Loucy (cell line): ENCODE results near the gene ESPL1.

Source experiments
- H2AFZ ChIP-seq: fragments of 200-600 bp; sonication (generic); 2 replicates; pipeline ENCODE4 v1.6.0; 2016; ENCODE audit warnings: antibody characterized with exemption, mild to moderate bottlenecking, low read length, moderate library complexity
- H3F3A ChIP-seq: fragments of 200-600 bp; 2 replicates; pipeline ENCODE4 v1.6.0; 2016; ENCODE audit warnings: antibody characterized with exemption, low read depth, mild to moderate bottlenecking
- H3K27me3 ChIP-seq: fragments of 200-600 bp; sonication (generic); 2 replicates; pipeline ENCODE4 v1.6.1; 2014; ENCODE audit warnings: low read length, mild to moderate bottlenecking; ENCODE audit not compliant: insufficient read depth, poor library complexity, severe bottlenecking
- H3K36me3 ChIP-seq: fragments of 200-600 bp; sonication (generic); 2 replicates; pipeline ENCODE4 v1.6.1; 2016; ENCODE audit warnings: low read length; ENCODE audit not compliant: insufficient read depth
- H3K4me1 ChIP-seq: fragments of 200-600 bp; sonication (generic); 2 replicates; pipeline ENCODE4 v1.5.1; 2014; ENCODE audit warnings: low read length, mild to moderate bottlenecking; ENCODE audit not compliant: insufficient read depth, poor library complexity, severe bottlenecking
- H3K4me2 ChIP-seq: fragments of 200-600 bp; sonication (generic); 2 replicates; pipeline ENCODE4 v1.6.0; 2014; ENCODE audit warnings: antibody characterized with exemption, low read length, low read depth, mild to moderate bottlenecking; ENCODE audit not compliant: poor library complexity, severe bottlenecking
- H3K4me3 ChIP-seq: fragments of 200-600 bp; sonication (generic); 2 replicates; pipeline ENCODE4 v1.5.1; 2014; ENCODE audit warnings: low read length, mild to moderate bottlenecking, mixed read lengths; ENCODE audit not compliant: poor library complexity, severe bottlenecking
- H3K79me2 ChIP-seq: fragments of 200-600 bp; sonication (generic); 2 replicates; pipeline ENCODE4 v1.6.1; 2014; ENCODE audit warnings: low read length; ENCODE audit not compliant: insufficient read depth
- H3K9ac ChIP-seq: fragments of 200-600 bp; sonication (generic); 2 replicates; pipeline ENCODE4 v1.6.0; 2014; ENCODE audit warnings: mild to moderate bottlenecking, low read depth, low read length, moderate library complexity; ENCODE audit not compliant: poor library complexity, severe bottlenecking
- H3K9me2 ChIP-seq: fragments of 200-600 bp; sonication (generic); replicated peaks from 2 replicates; pipeline ENCODE4 v1.6.1; 2016; ENCODE audit warnings: low read depth, low read length, mixed read lengths
- H3K9me3 ChIP-seq: fragments of 200-600 bp; sonication (generic); 2 replicates; pipeline ENCODE4 v1.6.1; 2014; ENCODE audit warnings: mild to moderate bottlenecking, antibody characterized with exemption, low read length, low read depth; ENCODE audit not compliant: insufficient read depth
- H4K20me1 ChIP-seq: fragments of 200-600 bp; sonication (generic); 2 replicates; pipeline ENCODE4 v1.6.0; 2014; ENCODE audit warnings: antibody characterized with exemption, low read length, mild to moderate bottlenecking; ENCODE audit not compliant: insufficient read depth, poor library complexity, severe bottlenecking
- EZH2phosphoT487 ChIP-seq: fragments of 200-600 bp; IDR thresholded peaks from 2 replicates; pipeline ENCODE4 v1.6.1; 2018; ENCODE audit warnings: antibody characterized with exemption, mild to moderate bottlenecking, moderate library complexity, borderline replicate concordance
- TF ChIP-seq, protein P1 (sequence below): fragments of 200-600 bp; sonication (generic); conservative IDR thresholded peaks from 2 replicates; pipeline ENCODE4 v1.5.1; 2014; ENCODE audit warnings: mild to moderate bottlenecking, antibody characterized with exemption, low read length

ESPL1 gene

DNA sequence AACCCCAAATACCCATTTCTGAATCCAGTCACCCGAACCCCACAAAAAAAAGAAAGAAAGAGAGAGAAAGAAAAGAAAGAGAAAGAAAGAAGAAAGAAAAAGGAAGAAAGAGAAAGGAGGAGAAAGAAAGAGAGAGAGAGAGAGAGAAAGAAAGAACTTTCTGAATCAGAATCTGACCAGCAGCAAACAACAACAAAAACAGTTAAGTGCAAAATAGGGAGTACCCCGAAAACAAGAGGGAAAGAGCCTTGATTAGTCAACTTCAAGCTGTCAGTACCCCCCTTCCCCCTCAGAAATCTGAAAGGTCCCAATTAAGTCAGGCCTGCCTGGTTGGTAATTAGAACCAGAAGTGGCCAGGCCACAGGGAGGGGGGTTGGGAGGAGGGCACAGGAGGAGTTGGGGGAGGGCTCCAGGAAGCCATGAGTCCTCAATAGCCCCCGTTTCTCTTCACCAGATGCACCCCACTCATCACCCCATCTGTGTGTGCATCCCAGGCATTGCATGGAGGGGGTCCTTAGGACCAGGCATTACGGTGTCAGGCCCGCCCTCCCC lies 45.9 kb upstream of the ESPL1 start:
- H3F3A ChIP-seq = peaks cover 15% of the 10 kb centered on the region
- H3K4me2 ChIP-seq = peak overlapping the region; percentile 94
- no peaks in the 10 kb centered on the region for H3K9me2 ChIP-seq
- H3K9ac ChIP-seq = peak overlapping the region; percentile 89
- TF ChIP-seq EZH2phosphoT487 = no peak
- TF ChIP-seq, protein P1, sequence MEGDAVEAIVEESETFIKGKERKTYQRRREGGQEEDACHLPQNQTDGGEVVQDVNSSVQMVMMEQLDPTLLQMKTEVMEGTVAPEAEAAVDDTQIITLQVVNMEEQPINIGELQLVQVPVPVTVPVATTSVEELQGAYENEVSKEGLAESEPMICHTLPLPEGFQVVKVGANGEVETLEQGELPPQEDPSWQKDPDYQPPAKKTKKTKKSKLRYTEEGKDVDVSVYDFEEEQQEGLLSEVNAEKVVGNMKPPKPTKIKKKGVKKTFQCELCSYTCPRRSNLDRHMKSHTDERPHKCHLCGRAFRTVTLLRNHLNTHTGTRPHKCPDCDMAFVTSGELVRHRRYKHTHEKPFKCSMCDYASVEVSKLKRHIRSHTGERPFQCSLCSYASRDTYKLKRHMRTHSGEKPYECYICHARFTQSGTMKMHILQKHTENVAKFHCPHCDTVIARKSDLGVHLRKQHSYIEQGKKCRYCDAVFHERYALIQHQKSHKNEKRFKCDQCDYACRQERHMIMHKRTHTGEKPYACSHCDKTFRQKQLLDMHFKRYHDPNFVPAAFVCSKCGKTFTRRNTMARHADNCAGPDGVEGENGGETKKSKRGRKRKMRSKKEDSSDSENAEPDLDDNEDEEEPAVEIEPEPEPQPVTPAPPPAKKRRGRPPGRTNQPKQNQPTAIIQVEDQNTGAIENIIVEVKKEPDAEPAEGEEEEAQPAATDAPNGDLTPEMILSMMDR = no peak
- H3K4me1 ChIP-seq = peaks cover 49% of the 10 kb centered on the region
- H4K20me1 ChIP-seq = no peaks in the 10 kb centered on the region
- no peaks in the 10 kb centered on the region for H3K79me2 ChIP-seq
- no peaks in the 10 kb centered on the region for H3K36me3 ChIP-seq
- H3K4me3 ChIP-seq = peak overlapping the region; percentile 87
- H2AFZ ChIP-seq = peak overlapping the region; percentile 62
- no peaks in the 10 kb centered on the region for H3K27me3 ChIP-seq
- no peaks in the 10 kb centered on the region for H3K9me3 ChIP-seq

DNA sequence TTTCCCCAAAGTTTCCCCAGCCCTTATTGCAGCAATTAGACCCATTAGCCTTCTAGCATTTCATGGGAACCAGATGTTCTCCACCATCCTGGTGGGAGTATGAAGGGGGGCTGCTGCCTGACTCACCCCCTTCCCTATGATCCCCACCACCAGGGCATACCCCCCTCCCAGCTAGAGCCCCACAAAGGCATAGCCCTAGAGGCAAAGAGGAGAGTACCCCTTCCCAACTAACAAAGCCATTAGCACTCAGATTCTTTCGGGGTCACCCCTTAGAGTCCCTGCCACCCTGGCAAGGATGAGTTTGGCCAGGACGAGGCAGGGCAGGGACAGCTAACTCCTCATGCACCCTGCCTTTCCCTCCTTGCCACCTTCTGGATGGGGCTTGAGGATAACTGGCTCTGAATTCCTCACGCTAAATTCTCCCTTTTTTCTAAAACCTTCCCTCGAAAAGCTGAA lies 45.3 kb upstream of the ESPL1 start:
- peaks cover 15% of the 10 kb centered on the region for H3F3A ChIP-seq
- H3K4me1 ChIP-seq = peaks cover 49% of the 10 kb centered on the region
- no peaks in the 10 kb centered on the region for H3K9me3 ChIP-seq
- H3K9ac ChIP-seq = peak overlapping the region; percentile 89
- peak overlapping the region; percentile 94 for H3K4me2 ChIP-seq
- H3K36me3 ChIP-seq = no peaks in the 10 kb centered on the region
- no peak for TF ChIP-seq EZH2phosphoT487
- TF ChIP-seq, protein P1 = no peak
- H3K79me2 ChIP-seq = no peaks in the 10 kb centered on the region
- no peaks in the 10 kb centered on the region for H3K9me2 ChIP-seq
- H2AFZ ChIP-seq = no peak overlapping the region
- no peaks in the 10 kb centered on the region for H4K20me1 ChIP-seq
- H3K4me3 ChIP-seq = peak overlapping the region; percentile 87
- H3K27me3 ChIP-seq = no peaks in the 10 kb centered on the region

DNA sequence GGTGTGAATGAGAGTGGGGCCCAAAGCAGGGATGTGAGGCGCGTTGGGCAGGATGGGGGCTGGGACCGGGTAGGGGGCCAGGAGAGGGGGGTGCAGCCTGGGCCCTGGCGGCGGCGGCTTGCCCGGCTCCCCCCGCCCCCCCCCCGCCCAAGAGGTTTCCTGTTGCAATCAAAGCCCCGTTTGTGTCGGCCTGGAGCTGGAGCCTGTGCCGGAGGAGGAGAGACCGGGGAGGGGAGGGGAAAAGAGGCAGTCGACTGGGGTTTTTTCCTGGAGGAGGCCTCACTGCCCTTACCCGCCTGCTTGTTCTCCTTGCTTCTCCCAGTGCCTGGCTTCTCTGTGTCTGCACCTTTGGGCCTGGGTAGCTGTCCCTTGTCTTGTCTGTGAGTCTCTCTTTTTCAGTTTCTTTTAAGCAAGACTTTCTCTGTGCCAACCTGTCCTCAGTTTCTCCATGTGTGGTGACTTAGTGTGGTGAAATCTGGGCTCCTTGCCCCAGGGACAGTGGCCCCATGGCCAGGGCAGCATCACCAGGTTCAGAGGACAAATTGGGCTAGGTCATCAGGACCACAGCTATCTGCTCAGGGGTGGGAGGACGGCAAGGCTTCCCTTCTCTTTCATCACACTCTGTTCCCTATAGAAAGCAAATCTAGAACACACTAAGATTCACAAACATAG lies 44.6 kb upstream of the ESPL1 start:
- Histone ChIP-seq H3K4me3 (peak overlapping the region; percentile 87), H3K4me2 (peak overlapping the region; percentile 94), H3K9ac (peak overlapping the region; percentile 65)

More for the DNA sequence above, 44.6 kb upstream of the ESPL1 start:
- peaks cover 15% of the 10 kb centered on the region for H3F3A ChIP-seq
- H4K20me1 ChIP-seq = no peaks in the 10 kb centered on the region
- no peaks in the 10 kb centered on the region for H3K79me2 ChIP-seq
- H3K9me2 ChIP-seq = no peaks in the 10 kb centered on the region
- TF ChIP-seq, protein P1 = no peak
- TF ChIP-seq EZH2phosphoT487 = no peak
- H3K4me1 ChIP-seq = peaks cover 49% of the 10 kb centered on the region
- H3K27me3 ChIP-seq = no peaks in the 10 kb centered on the region
- no peaks in the 10 kb centered on the region for H3K9me3 ChIP-seq
- H2AFZ ChIP-seq = 0 out of 2 replicates have a peak overlapping the region, but pooled peaks have one; percentile 1
- no peaks in the 10 kb centered on the region for H3K36me3 ChIP-seq
